Measurements from ENCODE around the gene PRAMEF2.
"Not testable (repeated sequence)": the region's sequence is repeated elsewhere in the genome, so short reads cannot be mapped to it uniquely, and the experiment has no call there.

The PRAMEF2 gene

GRCh38 chr1:12856786-12857185 lies at the start of gene PRAMEF2:
Gene PRAMEF2, plus strand, starts transcription at chr1:12857086. Its CDS starts 1,924 bp downstream, at chr1:12859010.
- not testable (repeated sequence) for H3K27me3 Mint-ChIP-seq, H3K9me3 Mint-ChIP-seq, H3K27ac Mint-ChIP-seq, H3K4me3 Mint-ChIP-seq, H3K36me3 Mint-ChIP-seq, H3K4me1 Mint-ChIP-seq

DNA sequence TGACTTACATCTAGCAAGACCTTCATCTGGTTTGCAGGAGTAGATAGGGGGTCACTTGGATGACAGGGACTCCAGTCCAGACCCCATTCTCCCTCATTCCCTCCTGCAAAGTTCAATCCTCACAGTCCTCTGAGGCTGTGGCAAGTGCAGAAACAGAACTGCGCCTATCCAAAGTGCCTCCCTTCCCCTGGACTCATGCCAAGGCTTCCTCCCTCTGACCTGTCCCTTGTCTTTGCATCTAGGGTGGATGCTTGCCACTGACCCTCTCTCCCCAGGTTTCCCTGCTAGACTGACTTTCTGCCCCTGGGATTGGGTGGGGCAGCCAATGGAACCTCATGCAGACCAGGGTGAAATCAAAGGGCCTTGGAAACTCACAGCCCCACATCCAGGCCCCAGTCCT lies 47.0 kb upstream of the PRAMEF2 start:
- H3K36me3 Mint-ChIP-seq = no peaks in the 10 kb centered on the region
- H3K9me3 Mint-ChIP-seq = peaks cover 19% of the 10 kb centered on the region
- H3K4me3 Mint-ChIP-seq = no peak overlapping the region
- H3K4me1 Mint-ChIP-seq = no peaks in the 10 kb centered on the region
- H3K27me3 Mint-ChIP-seq = peaks cover 17% of the 10 kb centered on the region
- H3K27ac Mint-ChIP-seq = no peak overlapping the region

DNA sequence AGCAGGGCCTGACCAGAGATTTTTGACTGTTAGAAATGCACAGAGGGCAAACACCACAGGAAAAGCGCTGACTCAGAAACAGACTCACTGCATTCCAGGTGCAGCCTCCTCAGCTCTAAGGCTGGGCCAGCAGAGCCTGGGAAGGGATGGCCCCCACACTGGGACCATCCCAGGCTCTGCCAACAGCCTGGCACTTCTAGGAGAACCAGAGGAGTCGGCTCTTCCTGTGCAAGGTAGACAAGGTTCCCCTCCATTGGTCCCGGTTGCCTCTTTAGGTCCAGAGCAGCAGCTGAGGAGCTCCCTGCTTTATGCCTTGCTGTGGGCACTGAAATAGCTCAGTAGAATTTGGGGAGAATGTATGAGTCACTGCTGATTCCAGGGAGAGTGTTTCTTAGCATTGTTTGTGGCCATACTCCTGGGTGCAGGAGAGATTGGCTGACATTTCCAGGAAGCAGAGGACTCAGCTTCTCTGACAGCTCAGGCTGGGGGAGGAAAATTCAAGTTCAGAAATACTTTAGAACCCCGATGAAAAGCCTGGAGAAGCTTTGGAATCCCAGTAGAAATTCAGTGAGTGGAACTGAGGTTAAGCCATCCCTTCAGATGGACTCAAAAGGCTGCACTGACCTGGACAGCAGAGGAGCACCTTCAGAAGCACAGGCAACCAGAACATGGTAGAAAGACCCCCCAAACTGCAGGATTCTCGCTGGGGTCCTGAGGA lies 46.0 kb upstream of the PRAMEF2 start:
- H3K9me3 Mint-ChIP-seq = peaks cover 14% of the 10 kb centered on the region
- no peak overlapping the region for H3K27ac Mint-ChIP-seq
- no peaks in the 10 kb centered on the region for H3K4me1 Mint-ChIP-seq
- H3K27me3 Mint-ChIP-seq = peaks cover 16% of the 10 kb centered on the region
- no peaks in the 10 kb centered on the region for H3K36me3 Mint-ChIP-seq
- H3K4me3 Mint-ChIP-seq = no peak overlapping the region

GRCh38 chr1:12811409-12811784 lies 45.5 kb upstream of the PRAMEF2 start:
- Mint-ChIP-seq H3K36me3 (no peaks in the 10 kb centered on the region), H3K4me1 (no peaks in the 10 kb centered on the region), H3K4me3 (no peak overlapping the region), H3K27me3 (peaks cover 14% of the 10 kb centered on the region), H3K27ac (no peak overlapping the region), H3K9me3 (peaks cover 9% of the 10 kb centered on the region)

- not testable (repeated sequence) for H3K9me3 Mint-ChIP-seq, H3K4me3 Mint-ChIP-seq, H3K27ac Mint-ChIP-seq, H3K4me1 Mint-ChIP-seq, H3K36me3 Mint-ChIP-seq
- H3K27me3 Mint-ChIP-seq = peaks cover 13% of the 10 kb centered on the region
Observed at GRCh38 chr1:12819061-12819460, 37.8 kb upstream of the PRAMEF2 start.

- not testable (repeated sequence) for H3K27me3 Mint-ChIP-seq, H3K27ac Mint-ChIP-seq, H3K4me3 Mint-ChIP-seq, H3K9me3 Mint-ChIP-seq, H3K4me1 Mint-ChIP-seq, H3K36me3 Mint-ChIP-seq
Observed at GRCh38 chr1:12831310-12831709, 25.6 kb upstream of the PRAMEF2 start, which contains the start of gene PRAMEF11. Gene PRAMEF11, minus strand, starts transcription at chr1:12831410. Its CDS starts 2,621 bp downstream, at chr1:12828789.

DNA sequence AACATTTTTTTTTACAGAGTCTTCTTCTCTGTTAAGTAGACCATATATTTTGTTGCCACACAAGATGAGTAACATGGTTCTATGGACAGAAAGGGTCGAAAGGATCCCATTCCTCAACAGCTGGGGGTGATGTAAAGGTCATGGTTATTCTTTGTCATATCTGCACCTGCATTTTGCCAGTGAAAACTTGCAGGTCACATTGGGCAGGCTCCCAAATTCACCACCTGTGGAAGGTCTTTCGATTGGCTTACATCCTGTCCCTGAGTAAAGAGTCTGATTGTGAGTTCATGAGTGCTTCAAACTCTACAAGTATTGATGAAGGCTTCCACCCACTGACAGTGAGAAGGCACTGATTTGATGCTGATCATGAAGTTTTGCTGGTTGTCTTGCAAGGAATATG lies 23.6 kb upstream of the PRAMEF2 start:
- not testable (repeated sequence) for H3K9me3 Mint-ChIP-seq, H3K4me1 Mint-ChIP-seq, H3K27ac Mint-ChIP-seq, H3K36me3 Mint-ChIP-seq, H3K4me3 Mint-ChIP-seq, H3K27me3 Mint-ChIP-seq

- H3K36me3 Mint-ChIP-seq, H3K27me3 Mint-ChIP-seq, H3K27ac Mint-ChIP-seq, H3K9me3 Mint-ChIP-seq, H3K4me3 Mint-ChIP-seq, H3K4me1 Mint-ChIP-seq: not testable (repeated sequence)
Observed at GRCh38 chr1:12848620-12849019, 8.3 kb upstream of the PRAMEF2 start, which contains the start of gene HNRNPCL1. Gene HNRNPCL1, minus strand, starts transcription at chr1:12848720. Its CDS starts 431 bp downstream, at chr1:12848289.

DNA sequence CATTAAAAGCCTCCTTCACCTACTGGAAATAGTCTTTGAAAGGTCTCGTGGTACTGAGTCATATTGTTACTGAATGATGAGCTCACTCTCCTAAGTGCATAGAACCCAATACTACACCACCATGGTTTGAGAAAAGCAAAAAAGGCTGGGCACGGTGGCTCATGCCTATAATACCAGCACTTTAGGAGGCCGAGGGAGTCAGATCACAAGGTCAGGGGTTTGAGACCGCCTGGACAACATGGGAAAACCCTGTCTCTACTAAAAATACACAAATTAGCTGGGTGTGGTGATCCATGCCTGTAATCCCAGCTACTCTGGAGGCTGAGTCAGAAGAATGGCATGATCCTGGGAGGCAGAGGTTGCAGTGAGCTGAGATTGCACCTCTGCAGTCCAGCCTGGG lies 5.1 kb upstream of the PRAMEF2 start:
- Mint-ChIP-seq H3K27me3 (peaks cover 1% of the 10 kb centered on the region), H3K4me3 (no peak overlapping the region), H3K4me1 (no peaks in the 10 kb centered on the region), H3K9me3 (no peaks in the 10 kb centered on the region), H3K36me3 (no peaks in the 10 kb centered on the region), H3K27ac (no peak overlapping the region)

GRCh38 chr1:12863131-12863880 lies 6.4 kb downstream of the PRAMEF2 start:
- H3K4me1 Mint-ChIP-seq, H3K27me3 Mint-ChIP-seq, H3K9me3 Mint-ChIP-seq, H3K4me3 Mint-ChIP-seq, H3K27ac Mint-ChIP-seq, H3K36me3 Mint-ChIP-seq: not testable (repeated sequence)

GRCh38 chr1:12878453-12878852 lies 21.6 kb downstream of the PRAMEF2 start:
- H3K36me3 Mint-ChIP-seq, H3K27me3 Mint-ChIP-seq, H3K4me3 Mint-ChIP-seq, H3K27ac Mint-ChIP-seq, H3K4me1 Mint-ChIP-seq, H3K9me3 Mint-ChIP-seq: not testable (repeated sequence)

- not testable (repeated sequence) for H3K27me3 Mint-ChIP-seq, H3K36me3 Mint-ChIP-seq, H3K27ac Mint-ChIP-seq, H3K9me3 Mint-ChIP-seq, H3K4me3 Mint-ChIP-seq, H3K4me1 Mint-ChIP-seq
Observed at GRCh38 chr1:12886101-12886500, 29.2 kb downstream of the PRAMEF2 start, which contains the start of gene PRAMEF4. Gene PRAMEF4, minus strand, starts transcription at chr1:12886201. Its CDS starts 2,807 bp downstream, at chr1:12883394.

GRCh38 chr1:12898170-12898569 lies 41.3 kb downstream of the PRAMEF2 start, which contains the start of gene PRAMEF10:
Gene PRAMEF10, minus strand, starts transcription at chr1:12898270. Its CDS starts 2,423 bp downstream, at chr1:12895847.
- not testable (repeated sequence) for H3K4me1 Mint-ChIP-seq, H3K27ac Mint-ChIP-seq, H3K36me3 Mint-ChIP-seq, H3K4me3 Mint-ChIP-seq, H3K27me3 Mint-ChIP-seq, H3K9me3 Mint-ChIP-seq

DNA sequence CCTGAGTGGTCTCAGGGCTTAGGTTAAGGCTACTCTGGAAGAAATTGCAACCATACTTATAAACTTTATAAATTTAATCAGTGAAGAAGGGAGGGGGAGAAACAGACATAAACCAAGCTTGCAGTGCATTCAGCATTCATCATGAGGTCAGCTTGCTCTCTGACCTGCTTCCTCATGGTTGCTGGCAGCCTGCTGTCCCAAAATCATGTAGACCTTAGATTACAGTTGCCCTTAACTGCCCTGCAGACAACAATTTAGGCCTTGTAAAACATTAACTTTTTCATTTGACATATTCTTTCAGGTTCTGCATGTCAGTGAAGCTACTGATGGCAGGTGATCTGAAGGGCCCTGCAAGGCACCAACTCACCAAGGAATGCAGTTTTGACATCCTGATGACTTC lies 42.3 kb downstream of the PRAMEF2 start:
- H3K4me1 Mint-ChIP-seq, H3K27me3 Mint-ChIP-seq, H3K36me3 Mint-ChIP-seq, H3K9me3 Mint-ChIP-seq, H3K27ac Mint-ChIP-seq, H3K4me3 Mint-ChIP-seq: not testable (repeated sequence)

DNA sequence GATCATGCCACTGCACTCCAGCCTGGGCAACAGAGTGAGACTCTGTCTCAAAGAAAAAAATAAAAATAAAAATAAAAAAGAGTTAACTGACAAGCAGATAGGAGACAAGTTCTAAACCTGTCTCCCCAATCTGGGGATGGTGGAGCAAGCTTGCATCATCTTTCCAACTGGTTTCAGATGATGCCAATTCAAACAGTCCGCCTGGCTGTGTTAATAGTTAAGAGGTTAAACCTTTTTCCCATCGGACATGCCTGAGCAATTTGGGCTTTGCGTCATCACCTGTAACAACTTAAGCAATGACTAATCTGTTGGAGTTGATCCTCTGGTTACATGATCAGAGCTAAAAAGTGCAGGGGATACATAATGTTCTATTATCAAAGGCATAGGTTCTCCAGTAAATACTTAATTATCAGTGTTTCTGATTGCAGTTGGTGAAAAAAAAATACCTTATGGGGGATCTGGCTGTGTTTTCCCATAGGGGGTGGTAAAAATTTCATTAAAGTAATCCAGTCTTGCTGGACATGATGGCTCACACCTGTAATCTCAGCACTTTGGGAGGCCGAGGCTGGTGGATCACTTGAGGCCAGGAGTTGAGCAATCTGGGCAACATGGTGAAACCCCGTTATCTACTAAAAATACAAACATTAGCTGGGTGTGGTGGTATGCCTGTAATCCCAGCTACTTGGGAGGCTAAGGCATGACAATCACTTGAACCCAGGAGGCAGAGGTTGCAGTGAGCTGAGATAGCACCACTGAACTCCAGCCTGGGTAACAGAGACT lies 47.1 kb downstream of the PRAMEF2 start:
- not testable (repeated sequence) for H3K4me1 Mint-ChIP-seq, H3K9me3 Mint-ChIP-seq, H3K36me3 Mint-ChIP-seq, H3K27me3 Mint-ChIP-seq, H3K27ac Mint-ChIP-seq, H3K4me3 Mint-ChIP-seq
